Testis (tissue), 2 donors: Measurements from ENCODE around the gene RAD18.

Source experiments
- CTCF ChIP-seq, 3 experiments: fragments of 450-650 bp in 2 of 3; fragments of 200-600 bp in 1 of 3; sonication (generic) in 1 of 3; IDR thresholded peaks; one replicate each; pipeline ENCODE4 v1.5.1; 2016 to 2019; ENCODE audit warnings: antibody characterized with exemption in 3 of 3, mild to moderate bottlenecking in 2 of 3, moderate library complexity in 1 of 3
- POLR2A ChIP-seq: fragments of 450-650 bp; IDR thresholded peaks from one replicate; pipeline ENCODE4 v1.6.1; 2017; ENCODE audit warnings: antibody characterized with exemption, mild to moderate bottlenecking, moderate library complexity

- TF ChIP-seq CTCF (IDR thresholded peaks at IDR 0.05) (no peak), POLR2A (no peak)
Observed at GRCh38 chr3:8842293-8842692, 121.0 kb downstream of the RAD18 start.
